Mucosa of descending colon (tissue), 3 donors: Measurements from ENCODE around the gene RBM8A. TPM values are rescaled to one million over a fixed set of nuclear protein-coding genes. Genes with fewer than 3 reads are reported as not detected.

Experiments
- ATAC-seq: fragments of 200-7000 bp; cut with Tn5 transposase; one replicate; pipeline ENCODE4 v1.9.1; 2020; ENCODE audit warnings: mild to moderate bottlenecking, moderate library complexity
- DNase-seq, 3 donors: peaks; one replicate each; pipeline ENCODE4 v3.0.0-alpha.2; 2020
- H3K36me3 ChIP-seq: fragments of 200-600 bp; one replicate; pipeline ENCODE4 v1.8.0; 2021; ENCODE audit warnings: low read depth, mild to moderate bottlenecking
- H3K4me1 ChIP-seq: fragments of 200-600 bp; one replicate; pipeline ENCODE4 v1.8.0; 2021; ENCODE audit warnings: low read depth, mild to moderate bottlenecking
- H3K4me3 ChIP-seq: fragments of 200-600 bp; one replicate; pipeline ENCODE4 v1.8.0; 2021; ENCODE audit warnings: mild to moderate bottlenecking
- H3K9me3 ChIP-seq: fragments of 200-600 bp; one replicate; pipeline ENCODE4 v1.8.0; 2021; ENCODE audit warnings: mild to moderate bottlenecking
- intact Hi-C, 2 donors: fragments of 100-400 bp; cut with DNase I in 1 of 2; cut with micrococcal nuclease in 1 of 2; formaldehyde crosslinking; loops; one replicate each; pipeline versions ENCODE4 v1.11.0 to v1.11.1; 2022; cut with DNase I, micrococcal nuclease
- total RNA-seq, 3 donors: library from RNA; stranded (reverse); fragmentation: NEBNext Ultra II Directional in 2 of 3; extraction: Animal tissue kit (Norgen Biotek cat#: 25700) in 2 of 3; gene quantifications; one replicate each; pipeline versions ENCODE4 v1.2.1 to v1.2.4, GENCODE V29; 2021 to 2023
- TF ChIP-seq, protein P1 (sequence below): fragments of 200-600 bp; IDR thresholded peaks from one replicate; pipeline ENCODE4 v1.8.0; 2022; ENCODE audit warnings: antibody characterized with exemption, mild to moderate bottlenecking
- donor health status: DM: no; HTN: no; CAD: no; lungs with moderate emphysema.
- donor health status: DM: no; HTN: no; CAD: no.
- donor health status: DM: no; HTN: yes; CAD: no.

The RBM8A gene
- total RNA-seq, 3 donors from 2014 or later: 82.3 to 94.5 (median 93.9) TPM

DNA sequence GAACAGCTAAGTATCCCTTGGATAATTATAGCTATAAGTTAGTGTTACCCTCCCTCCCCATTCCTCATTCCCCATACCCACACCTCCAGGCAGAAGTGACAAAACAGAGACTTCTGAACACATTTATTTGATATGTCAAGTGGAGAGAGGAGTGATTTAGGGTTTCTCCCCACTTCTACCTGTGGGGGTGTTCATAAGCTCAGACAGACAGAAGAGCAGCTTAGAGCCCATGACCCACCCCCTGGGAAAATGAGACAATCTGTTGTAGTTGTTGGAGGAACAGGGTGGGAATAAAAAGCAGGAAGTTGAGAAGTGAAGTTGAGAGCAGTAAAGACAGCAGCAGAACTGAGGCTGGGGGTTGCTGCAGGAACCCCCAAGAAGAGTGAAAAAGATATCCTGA lies 32.0 kb upstream of the RBM8A start:
- TF ChIP-seq, protein P1, sequence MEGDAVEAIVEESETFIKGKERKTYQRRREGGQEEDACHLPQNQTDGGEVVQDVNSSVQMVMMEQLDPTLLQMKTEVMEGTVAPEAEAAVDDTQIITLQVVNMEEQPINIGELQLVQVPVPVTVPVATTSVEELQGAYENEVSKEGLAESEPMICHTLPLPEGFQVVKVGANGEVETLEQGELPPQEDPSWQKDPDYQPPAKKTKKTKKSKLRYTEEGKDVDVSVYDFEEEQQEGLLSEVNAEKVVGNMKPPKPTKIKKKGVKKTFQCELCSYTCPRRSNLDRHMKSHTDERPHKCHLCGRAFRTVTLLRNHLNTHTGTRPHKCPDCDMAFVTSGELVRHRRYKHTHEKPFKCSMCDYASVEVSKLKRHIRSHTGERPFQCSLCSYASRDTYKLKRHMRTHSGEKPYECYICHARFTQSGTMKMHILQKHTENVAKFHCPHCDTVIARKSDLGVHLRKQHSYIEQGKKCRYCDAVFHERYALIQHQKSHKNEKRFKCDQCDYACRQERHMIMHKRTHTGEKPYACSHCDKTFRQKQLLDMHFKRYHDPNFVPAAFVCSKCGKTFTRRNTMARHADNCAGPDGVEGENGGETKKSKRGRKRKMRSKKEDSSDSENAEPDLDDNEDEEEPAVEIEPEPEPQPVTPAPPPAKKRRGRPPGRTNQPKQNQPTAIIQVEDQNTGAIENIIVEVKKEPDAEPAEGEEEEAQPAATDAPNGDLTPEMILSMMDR: no peak
- DNase-seq (no peak), ATAC-seq (no peak)
- peaks cover 52% of the 10 kb centered on the region for H3K4me1 ChIP-seq
- H3K4me3 ChIP-seq: no peak overlapping the region
- intact Hi-C loops: no loop called here
- H3K36me3 ChIP-seq: no peaks in the 10 kb centered on the region
- H3K9me3 ChIP-seq: no peaks in the 10 kb centered on the region

DNA sequence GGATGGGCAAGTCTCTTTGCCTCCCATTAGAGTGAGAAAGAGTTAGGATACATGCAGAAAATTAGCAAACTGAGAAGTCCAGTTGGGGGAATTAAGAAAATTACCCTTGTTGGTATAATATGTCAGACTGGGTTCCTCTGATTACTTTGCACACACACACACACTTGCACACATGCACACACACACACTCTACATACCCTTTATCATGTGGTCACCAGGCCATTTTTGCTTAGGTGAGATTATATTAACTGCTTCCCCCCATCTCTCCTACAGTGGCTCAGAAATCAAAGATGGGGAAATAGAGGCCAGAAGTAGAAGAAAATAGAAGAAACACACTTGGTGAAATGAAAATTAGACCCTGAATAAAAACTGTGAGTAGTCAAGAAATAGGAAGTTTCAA lies 31.4 kb upstream of the RBM8A start:
- intact Hi-C loops: no loop called here
- DNase-seq: no peak
- TF ChIP-seq, protein P1: no peak
- Histone ChIP-seq H3K9me3 (no peaks in the 10 kb centered on the region), H3K4me1 (peaks cover 48% of the 10 kb centered on the region), H3K36me3 (no peaks in the 10 kb centered on the region), H3K4me3 (no peak overlapping the region)
- ATAC-seq: no peak

DNA sequence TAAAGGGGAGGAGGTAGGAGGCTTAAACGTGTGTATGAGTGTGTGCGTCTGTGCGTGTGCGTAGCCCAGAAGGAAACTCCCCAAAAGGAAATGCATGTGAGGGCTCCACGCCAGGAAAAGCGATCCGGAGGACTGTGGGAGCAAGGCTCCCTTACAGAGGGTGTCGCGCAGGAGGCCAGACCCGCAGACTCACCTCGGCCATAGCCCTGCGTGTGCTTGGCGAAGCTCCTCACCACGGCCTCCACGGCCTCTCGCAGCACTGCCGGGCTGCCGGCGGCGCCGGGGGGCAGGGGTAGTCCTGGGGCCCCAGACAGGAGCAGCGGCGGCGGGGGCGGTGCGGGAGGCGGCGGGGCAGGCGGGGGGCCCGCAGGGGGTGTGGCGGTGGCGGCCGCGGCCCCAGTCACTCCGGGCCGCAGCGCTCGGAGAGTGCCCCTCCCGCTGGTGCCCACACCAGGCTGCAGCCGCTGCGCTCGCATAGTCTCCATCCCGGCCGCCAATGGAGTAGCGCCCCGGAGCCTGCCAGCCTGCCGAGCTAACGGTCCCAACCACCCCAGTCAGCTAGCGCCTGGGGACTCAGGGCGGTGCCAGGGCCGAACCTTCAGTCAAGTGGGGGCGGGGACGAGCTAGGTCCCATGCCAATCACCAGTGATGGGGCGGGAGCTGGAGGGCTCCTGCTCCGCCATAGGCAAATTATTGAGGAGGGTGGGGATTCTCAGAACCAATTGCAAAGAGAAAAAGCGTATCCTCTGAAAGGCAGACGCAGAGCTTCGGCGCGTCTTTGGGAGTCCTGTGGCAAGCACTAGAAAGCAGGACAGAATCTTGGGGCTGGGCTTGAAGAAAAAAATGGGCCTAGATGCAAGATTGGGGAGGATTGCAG lies 30.4 kb upstream of the RBM8A start, which contains the start of gene LIX1L:
TSS of gene LIX1L (minus strand) at position 575 of the 877 bp plus-strand sequence. CDS start at position 485, 90 bp downstream.
- peaks cover 38% of the 10 kb centered on the region for H3K4me1 ChIP-seq
- peak within 1 kb of the TSS; percentile 37 for H3K4me3 ChIP-seq
- DNase-seq (peak; percentile 96 to 97 (median 96)), ATAC-seq (peak; percentile 95)
- no peaks in the 10 kb centered on the region for H3K36me3 ChIP-seq
- H3K9me3 ChIP-seq: no peaks in the 10 kb centered on the region
- TF ChIP-seq, protein P1: no peak
- intact Hi-C loops: no loop called here

DNA sequence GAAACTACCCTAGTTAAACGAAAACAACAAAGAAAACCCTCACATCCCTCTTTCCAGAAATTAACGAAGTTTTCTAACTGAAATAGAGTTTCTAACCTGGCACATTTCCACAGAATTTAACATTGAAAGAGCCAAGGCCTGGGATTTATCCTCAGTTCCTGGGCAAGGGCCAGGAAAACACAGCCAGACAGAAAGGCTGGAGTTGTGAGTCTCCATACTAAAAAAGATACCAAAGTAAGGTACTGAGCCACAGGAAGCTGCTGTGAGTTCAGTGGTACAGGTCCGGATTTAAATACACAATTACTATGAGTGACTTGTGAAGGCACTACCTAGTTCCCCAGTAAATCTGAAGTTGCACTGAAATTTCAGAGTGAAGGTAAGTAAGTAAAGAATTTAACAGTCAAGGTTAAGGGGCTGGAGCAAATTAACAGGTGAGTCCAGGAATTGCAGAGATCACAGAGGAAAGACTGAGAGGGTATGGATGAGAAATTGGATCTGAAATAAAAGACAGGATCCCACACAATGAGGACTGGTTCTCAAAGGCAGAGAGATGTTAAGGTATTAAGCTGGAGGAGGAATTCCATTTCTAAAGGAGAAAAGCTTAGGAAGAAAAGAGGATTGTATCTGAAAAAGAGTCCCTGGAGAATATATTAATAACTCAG lies 29.6 kb upstream of the RBM8A start:
- TF ChIP-seq, protein P1: no peak
- ATAC-seq (no peak), DNase-seq (no peak)
- H3K4me3 ChIP-seq: peak overlapping the region; percentile 37
- peaks cover 31% of the 10 kb centered on the region for H3K4me1 ChIP-seq
- intact Hi-C loops: no loop called here
- no peaks in the 10 kb centered on the region for H3K36me3 ChIP-seq
- H3K9me3 ChIP-seq: no peaks in the 10 kb centered on the region

DNA sequence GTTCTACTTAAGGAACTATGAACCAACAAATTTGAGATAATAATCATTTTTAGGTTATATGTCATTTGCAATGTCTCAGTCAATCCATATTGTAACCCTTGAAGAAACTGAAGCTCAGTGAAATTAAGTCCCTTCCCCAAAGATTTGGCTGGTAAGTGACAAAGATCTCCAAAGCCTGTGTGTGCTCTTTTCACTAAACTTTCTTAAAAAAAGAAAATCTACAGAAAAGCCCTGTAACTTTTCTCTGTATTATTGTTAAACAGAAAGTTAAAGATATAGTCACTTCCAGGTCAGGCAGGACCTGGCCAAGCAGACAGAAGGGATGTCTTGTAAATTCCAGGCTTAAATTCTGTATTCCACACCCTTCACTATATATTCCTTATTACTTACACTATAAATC lies 29.1 kb upstream of the RBM8A start:
- TF ChIP-seq, protein P1: no peak
- Histone ChIP-seq H3K36me3 (no peaks in the 10 kb centered on the region), H3K4me1 (peaks cover 27% of the 10 kb centered on the region), H3K9me3 (no peaks in the 10 kb centered on the region), H3K4me3 (no peak overlapping the region)
- DNase-seq (no peak), ATAC-seq (no peak)
- intact Hi-C loops: no loop called here
